HEK293 (cell line): ENCODE results near the gene ADAMTSL2.

Source experiments
- CTCF ChIA-PET: fragments of 350-600 bp; formaldehyde crosslinking; extraction: SDS; loops from one replicate; lab custom pipeline; 2021; ENCODE audit warnings: antibody characterized with exemption; lab: Yijun Ruan, JAX
- POLR2A ChIA-PET: fragments of 300-600 bp; formaldehyde crosslinking; extraction: SDS; loops from one replicate; lab custom pipeline; 2020; ENCODE audit warnings: antibody characterized with exemption, inconsistent platforms; lab: Yijun Ruan, JAX
- H3K27ac ChIP-seq: fragments of 200-500 bp; sonication (Bioruptor generic); 2 replicates; pipeline ENCODE4 v1.5.1; 2014; ENCODE audit warnings: low read depth, low read length, control low read depth, inconsistent platforms; ENCODE audit errors: extremely low read depth
- H3K36me3 ChIP-seq, 2 experiments: fragments of 200-500 bp in 1 of 2; sonication (Bioruptor generic) in 1 of 2; 1 replicate in 1 of 2; 2 replicates in 1 of 2; pipeline ENCODE4 v1.5.1; 2014 to 2017; ENCODE audit warnings: inconsistent platforms in 2 of 2, low read length in 2 of 2; ENCODE audit not compliant: control insufficient read depth in 2 of 2, insufficient read depth in 1 of 2
- H3K4me1 ChIP-seq: fragments of 200-500 bp; sonication (Bioruptor generic); 2 replicates; pipeline ENCODE4 v1.5.1; 2014; ENCODE audit warnings: mild to moderate bottlenecking, low read length, inconsistent platforms; ENCODE audit not compliant: control insufficient read depth, insufficient read depth
- H3K4me3 ChIP-seq: 2 replicates; pipeline ENCODE4 v1.5.1; 2011; ENCODE audit warnings: low read depth, mild to moderate bottlenecking, control low read depth, low read length, moderate library complexity
- H3K9me3 ChIP-seq: fragments of 200-500 bp; sonication (Bioruptor generic); 2 replicates; pipeline ENCODE4 v1.5.1; 2014; ENCODE audit warnings: low read depth, low read length, inconsistent platforms; ENCODE audit not compliant: control insufficient read depth, insufficient read depth
- BCL11B ChIP-seq: fragments of 450-650 bp; formaldehyde crosslinking; IDR thresholded peaks from 2 replicates; pipeline ENCODE4 v1.5.1; 2016; ENCODE audit warnings: low read depth, missing biosample characterization, missing genetic modification characterization
- KLF1 ChIP-seq: fragments of 450-650 bp; formaldehyde crosslinking; IDR thresholded peaks from 2 replicates; pipeline ENCODE4 v1.5.1; 2016; ENCODE audit warnings: missing biosample characterization, missing genetic modification characterization
- MYNN ChIP-seq: fragments of 450-650 bp; formaldehyde crosslinking; IDR thresholded peaks from 2 replicates; pipeline ENCODE4 v1.5.1; 2016; ENCODE audit warnings: missing biosample characterization, missing genetic modification characterization, borderline replicate concordance
- SP3 ChIP-seq: fragments of 450-650 bp; formaldehyde crosslinking; IDR thresholded peaks from 2 replicates; pipeline ENCODE4 v1.5.1; 2016; ENCODE audit warnings: missing biosample characterization, missing genetic modification characterization
- SP7 ChIP-seq: fragments of 450-650 bp; formaldehyde crosslinking; IDR thresholded peaks from 2 replicates; pipeline ENCODE4 v1.5.1; 2016; ENCODE audit warnings: missing biosample characterization, missing genetic modification characterization
- ZFHX2 ChIP-seq: fragments of 450-650 bp; formaldehyde crosslinking; conservative IDR thresholded peaks from 2 replicates; pipeline ENCODE4 v1.5.1; 2016; ENCODE audit warnings: missing biosample characterization, missing genetic modification characterization
- ZFP41 ChIP-seq: fragments of 450-650 bp; formaldehyde crosslinking; IDR thresholded peaks from 2 replicates; pipeline ENCODE4 v1.5.1; 2016; ENCODE audit warnings: missing biosample characterization, missing genetic modification characterization, borderline replicate concordance
- ZNF133 ChIP-seq: fragments of 450-650 bp; formaldehyde crosslinking; IDR thresholded peaks from 2 replicates; pipeline ENCODE4 v1.5.1; 2016; ENCODE audit warnings: missing biosample characterization, missing genetic modification characterization
- ZNF19 ChIP-seq: fragments of 450-650 bp; formaldehyde crosslinking; IDR thresholded peaks from 2 replicates; pipeline ENCODE4; 2016; ENCODE audit warnings: missing biosample characterization, missing genetic modification characterization, low read depth
- ZNF23 ChIP-seq: fragments of 450-650 bp; formaldehyde crosslinking; IDR thresholded peaks from 2 replicates; pipeline ENCODE4 v1.5.1; 2016; ENCODE audit warnings: missing biosample characterization, missing genetic modification characterization, borderline replicate concordance
- ZNF292 ChIP-seq: fragments of 450-650 bp; formaldehyde crosslinking; IDR thresholded peaks from 2 replicates; pipeline ENCODE4 v1.5.1; 2016; ENCODE audit warnings: low read depth, missing biosample characterization, missing genetic modification characterization, borderline replicate concordance
- ZNF335 ChIP-seq: fragments of 450-650 bp; formaldehyde crosslinking; conservative IDR thresholded peaks from 2 replicates; pipeline ENCODE4 v1.5.1; 2016; ENCODE audit warnings: missing biosample characterization, missing genetic modification characterization
- ZNF404 ChIP-seq: fragments of 450-650 bp; formaldehyde crosslinking; IDR thresholded peaks from 2 replicates; pipeline ENCODE4 v1.5.1; 2017; ENCODE audit warnings: missing biosample characterization, missing genetic modification characterization
- ZNF473 ChIP-seq: fragments of 450-650 bp; formaldehyde crosslinking; IDR thresholded peaks from 2 replicates; pipeline ENCODE4 v1.5.1; 2017; ENCODE audit warnings: missing biosample characterization, missing genetic modification characterization
- ZNF571 ChIP-seq: fragments of 450-650 bp; formaldehyde crosslinking; IDR thresholded peaks from 2 replicates; pipeline ENCODE4 v1.5.0; 2017; ENCODE audit warnings: missing biosample characterization, missing genetic modification characterization
- ZSCAN16 ChIP-seq: fragments of 450-650 bp; formaldehyde crosslinking; IDR thresholded peaks from 2 replicates; pipeline ENCODE4 v1.5.1; 2016; ENCODE audit warnings: missing biosample characterization, missing genetic modification characterization
- TF ChIP-seq, protein P1 (sequence below): fragments of 450-650 bp; formaldehyde crosslinking; IDR thresholded peaks from 2 replicates; pipeline ENCODE4 v1.5.1; 2016; ENCODE audit warnings: missing biosample characterization, missing genetic modification characterization
- TF ChIP-seq, protein P2 (sequence below): fragments of 450-650 bp; formaldehyde crosslinking; IDR thresholded peaks from 2 replicates; pipeline ENCODE4 v1.5.1; 2016; ENCODE audit warnings: missing biosample characterization, missing genetic modification characterization, low read depth
- TF ChIP-seq, protein P3 (sequence below): fragments of 450-650 bp; formaldehyde crosslinking; IDR thresholded peaks from 2 replicates; pipeline ENCODE4 v1.5.1; 2016; ENCODE audit warnings: missing biosample characterization, missing genetic modification characterization

Gene ADAMTSL2

DNA sequence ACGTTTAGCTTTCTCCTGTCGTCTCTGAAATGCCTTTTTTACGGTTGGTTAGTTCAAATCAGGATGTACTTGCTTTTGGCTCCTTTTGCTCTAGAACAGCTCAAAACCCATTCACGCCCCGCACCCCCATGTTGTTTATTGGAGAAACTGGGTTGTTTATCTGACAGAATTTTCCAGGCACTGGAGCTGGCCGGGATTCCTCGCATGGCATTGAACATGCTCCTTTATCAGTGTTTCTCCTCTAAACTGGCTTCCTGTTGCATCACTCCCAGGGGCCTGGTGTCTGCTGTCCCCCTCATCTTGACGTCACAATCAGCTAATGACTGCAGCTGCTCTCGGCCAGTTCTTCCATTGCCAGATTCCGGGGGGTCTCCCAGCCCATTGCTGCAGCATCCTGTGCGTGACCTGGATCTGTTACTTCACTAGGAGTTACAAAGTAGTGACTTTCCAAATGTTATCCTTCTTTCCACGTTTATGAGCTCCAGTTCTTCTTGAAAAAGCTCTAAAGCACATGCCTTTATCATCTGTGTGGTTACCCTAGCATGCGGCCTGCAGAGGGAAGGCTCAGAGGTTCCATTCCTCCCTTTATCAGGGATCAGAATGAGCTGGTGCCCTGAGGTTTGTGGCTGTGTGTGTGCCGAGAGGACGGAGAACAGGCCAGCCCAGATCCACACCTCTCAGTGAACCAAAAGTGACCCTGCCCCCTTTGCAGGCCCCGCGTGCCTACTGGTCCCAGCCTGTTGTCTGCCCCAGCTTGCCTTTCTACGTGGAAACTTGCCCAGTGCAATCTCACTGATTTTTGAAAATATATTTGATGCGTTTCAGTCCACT is 47.2 kb downstream of the ADAMTSL2 start:
- H3K4me3 ChIP-seq, result no peak overlapping the region
- H3K4me1 ChIP-seq, result peaks cover 13% of the 10 kb centered on the region
- H3K27ac ChIP-seq, result no peak overlapping the region
- POLR2A ChIA-PET, result interaction anchor here (0.7 kb wide), 1 partner anchor 11 kb away, joined by 3 read pairs; no protein-coding TSS in a partner anchor
- no peaks in the 10 kb centered on the region for H3K9me3 ChIP-seq
- CTCF ChIA-PET, result interaction anchor here (0.6 to 0.8 kb wide), 6 partner anchors 11 to 1504 kb away, joined by 3 to 4 read pairs (median 3); no protein-coding TSS in a partner anchor
- H3K36me3 ChIP-seq, result no peaks in the 10 kb centered on the region
- TF ChIP-seq MYNN (no peak), ZNF335 (tag by site-specific recombination) (peak; percentile 40; the same call in 1 of the 2 replicates)

DNA sequence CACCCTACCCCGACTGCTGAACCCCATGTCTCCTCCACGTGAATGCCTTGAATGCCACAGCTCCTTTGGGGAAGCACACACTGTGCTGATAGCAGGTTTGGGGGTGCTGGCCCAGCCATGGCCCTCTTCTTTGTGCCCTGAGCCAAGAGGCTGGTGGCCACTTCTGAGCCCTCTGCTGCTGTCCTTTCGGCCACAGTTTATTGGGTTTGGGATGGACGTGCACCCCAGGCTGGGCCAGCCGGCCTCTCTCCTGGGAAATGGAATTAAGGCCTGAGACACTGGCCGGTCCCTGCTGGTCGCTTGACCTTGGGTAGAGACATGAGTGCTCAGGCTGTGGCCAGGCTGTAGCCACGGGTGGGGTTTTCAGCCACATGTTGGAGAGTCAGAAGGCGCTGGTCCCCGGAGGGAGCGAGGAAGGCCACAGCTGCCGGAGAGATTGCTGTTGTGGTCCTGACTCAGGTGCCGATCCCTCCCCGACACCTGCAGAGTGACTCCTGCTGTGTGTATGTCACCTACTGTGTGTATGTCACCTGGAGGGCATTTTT is 48.1 kb downstream of the ADAMTSL2 start:
- Histone ChIP-seq H3K9me3 (no peaks in the 10 kb centered on the region), H3K4me3 (no peak overlapping the region), H3K36me3 (no peaks in the 10 kb centered on the region), H3K4me1 (peaks cover 13% of the 10 kb centered on the region), H3K27ac (no peak overlapping the region)
- ChIA-PET CTCF (interaction anchor here (0.7 kb wide), 1 partner anchor 144 kb away, joined by 3 read pairs; no protein-coding TSS in a partner anchor), POLR2A (no interaction called here)
- TF ChIP-seq ZFHX2 (tag by site-specific recombination) (no peak), KLF1 (tag by site-specific recombination) (no peak), ZNF335 (tag by site-specific recombination) (no peak), ZNF473 (tag by site-specific recombination) (no peak), ZNF19 (tag by site-specific recombination) (no peak), ZNF404 (tag by site-specific recombination) (no peak), ZNF571 (tag by site-specific recombination) (no peak), BCL11B (no peak), ZNF23 (tag by site-specific recombination) (no peak), SP7 (tag by site-specific recombination) (no peak), ZSCAN16 (tag by site-specific recombination) (no peak), SP3 (tag by site-specific recombination) (no peak), ZNF133 (no peak), ZFP41 (tag by site-specific recombination) (no peak), ZNF292 (tag by site-specific recombination) (no peak)
- TF ChIP-seq, protein P1, sequence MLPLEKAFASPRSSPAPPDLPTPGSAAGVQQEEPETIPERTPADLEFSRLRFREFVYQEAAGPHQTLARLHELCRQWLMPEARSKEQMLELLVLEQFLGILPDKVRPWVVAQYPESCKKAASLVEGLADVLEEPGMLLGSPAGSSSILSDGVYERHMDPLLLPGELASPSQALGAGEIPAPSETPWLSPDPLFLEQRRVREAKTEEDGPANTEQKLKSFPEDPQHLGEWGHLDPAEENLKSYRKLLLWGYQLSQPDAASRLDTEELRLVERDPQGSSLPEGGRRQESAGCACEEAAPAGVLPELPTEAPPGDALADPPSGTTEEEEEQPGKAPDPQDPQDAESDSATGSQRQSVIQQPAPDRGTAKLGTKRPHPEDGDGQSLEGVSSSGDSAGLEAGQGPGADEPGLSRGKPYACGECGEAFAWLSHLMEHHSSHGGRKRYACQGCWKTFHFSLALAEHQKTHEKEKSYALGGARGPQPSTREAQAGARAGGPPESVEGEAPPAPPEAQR (tag by site-specific recombination), result no peak
- TF ChIP-seq, protein P2, sequence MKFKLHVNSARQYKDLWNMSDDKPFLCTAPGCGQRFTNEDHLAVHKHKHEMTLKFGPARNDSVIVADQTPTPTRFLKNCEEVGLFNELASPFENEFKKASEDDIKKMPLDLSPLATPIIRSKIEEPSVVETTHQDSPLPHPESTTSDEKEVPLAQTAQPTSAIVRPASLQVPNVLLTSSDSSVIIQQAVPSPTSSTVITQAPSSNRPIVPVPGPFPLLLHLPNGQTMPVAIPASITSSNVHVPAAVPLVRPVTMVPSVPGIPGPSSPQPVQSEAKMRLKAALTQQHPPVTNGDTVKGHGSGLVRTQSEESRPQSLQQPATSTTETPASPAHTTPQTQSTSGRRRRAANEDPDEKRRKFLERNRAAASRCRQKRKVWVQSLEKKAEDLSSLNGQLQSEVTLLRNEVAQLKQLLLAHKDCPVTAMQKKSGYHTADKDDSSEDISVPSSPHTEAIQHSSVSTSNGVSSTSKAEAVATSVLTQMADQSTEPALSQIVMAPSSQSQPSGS (tag by site-specific recombination), result no peak
- TF ChIP-seq, protein P3, sequence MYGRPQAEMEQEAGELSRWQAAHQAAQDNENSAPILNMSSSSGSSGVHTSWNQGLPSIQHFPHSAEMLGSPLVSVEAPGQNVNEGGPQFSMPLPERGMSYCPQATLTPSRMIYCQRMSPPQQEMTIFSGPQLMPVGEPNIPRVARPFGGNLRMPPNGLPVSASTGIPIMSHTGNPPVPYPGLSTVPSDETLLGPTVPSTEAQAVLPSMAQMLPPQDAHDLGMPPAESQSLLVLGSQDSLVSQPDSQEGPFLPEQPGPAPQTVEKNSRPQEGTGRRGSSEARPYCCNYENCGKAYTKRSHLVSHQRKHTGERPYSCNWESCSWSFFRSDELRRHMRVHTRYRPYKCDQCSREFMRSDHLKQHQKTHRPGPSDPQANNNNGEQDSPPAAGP, result no peak
